GM12892 (cell line): ENCODE results near the gene NCOA1.

ENCODE experiments used
- POLR2A ChIP-seq: IDR thresholded peaks from 2 replicates; pipeline ENCODE4 v1.6.1; 2011; ENCODE audit warnings: low read depth, low read length, control low read depth
- POLR2AphosphoS5 ChIP-seq: IDR thresholded peaks from 2 replicates; pipeline ENCODE4 v1.6.1; 2011; ENCODE audit warnings: low read depth, low read length, control low read depth

- TF ChIP-seq POLR2AphosphoS5 (no peak), POLR2A (no peak)
Measured at GRCh38 chr2:24792542-24792873, 301.5 kb downstream of the NCOA1 start.
